ENCODE data around the gene SLC35B2. TPM values are rescaled to one million over a fixed set of nuclear protein-coding genes. Genes with fewer than 3 reads are reported as not detected.

The SLC35B2 gene
- total and polyA plus RNA-seq, 2 donors (not counting 1 experiment from before 2014, with no cell fraction given), result 88.4 to 89.4 TPM

DNA sequence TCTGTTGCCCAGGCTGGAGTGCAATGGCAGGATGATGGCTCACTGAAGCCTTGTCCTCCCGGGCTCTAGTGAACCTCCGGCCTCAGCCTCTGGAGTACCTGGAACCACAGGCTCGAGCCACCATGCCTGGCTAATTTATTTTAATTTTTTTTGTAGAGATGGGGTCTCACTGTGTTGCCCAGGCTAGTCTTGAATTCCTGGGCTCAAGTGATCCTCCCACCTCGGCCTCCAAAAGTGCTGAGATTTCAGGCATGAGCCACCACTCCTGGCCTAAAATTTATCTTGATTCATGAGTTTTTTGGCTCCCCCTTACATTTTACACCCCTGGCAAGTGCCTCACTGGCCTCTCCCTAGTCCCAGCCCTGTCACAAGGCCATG is 36.4 kb downstream of the SLC35B2 start:
- Histone ChIP-seq H4K20me1 (ENCODE audit: control insufficient read depth, extremely low read depth, insufficient read depth, low read length) (no peaks in the 10 kb centered on the region), H3K9me3 (ENCODE audit: control insufficient read depth, insufficient read depth, low read depth, low read length) (no peaks in the 10 kb centered on the region), H3K27ac (ENCODE audit: insufficient read depth, low read length) (no peak overlapping the region), H3K27me3 (ENCODE audit: control insufficient read depth, insufficient read depth, low read length) (no peaks in the 10 kb centered on the region), H3K4me2 (ENCODE audit: extremely low read depth, insufficient read depth, low read length) (no peak overlapping the region), H3K79me2 (ENCODE audit: control insufficient read depth, insufficient read depth, low read length) (peaks cover 4% of the 10 kb centered on the region), H3K36me3 (ENCODE audit: control insufficient read depth, insufficient read depth, low read length) (no peaks in the 10 kb centered on the region), H3K9ac (ENCODE audit: insufficient read depth, low read length) (no peak overlapping the region), H3K4me3 (replicated peaks in 1 of 4; ENCODE audit: control extremely low read depth in 1 of 4, insufficient read depth in 1 of 4, low read depth in 3 of 4, low read length in 4 of 4) (no peak overlapping the region), H2AFZ (ENCODE audit: low read length) (no peak overlapping the region), H3K4me1 (ENCODE audit: control insufficient read depth, extremely low read depth, insufficient read depth, low read length) (peaks cover 24% of the 10 kb centered on the region)
- DNase-seq (ENCODE audit: low read depth in 2 of 2), result no peak
- TF ChIP-seq CTCF (conservative IDR thresholded peaks at IDR 0.05 in 1 of 2, IDR thresholded peaks at IDR 0.05 in 1 of 2; ENCODE audit: low read depth in 1 of 2, low read length in 2 of 2), result no peak
- TF ChIP-seq EZH2 (IDR thresholded peaks at IDR 0.05; ENCODE audit: low read length, missing control alignments), result no peak

DNA sequence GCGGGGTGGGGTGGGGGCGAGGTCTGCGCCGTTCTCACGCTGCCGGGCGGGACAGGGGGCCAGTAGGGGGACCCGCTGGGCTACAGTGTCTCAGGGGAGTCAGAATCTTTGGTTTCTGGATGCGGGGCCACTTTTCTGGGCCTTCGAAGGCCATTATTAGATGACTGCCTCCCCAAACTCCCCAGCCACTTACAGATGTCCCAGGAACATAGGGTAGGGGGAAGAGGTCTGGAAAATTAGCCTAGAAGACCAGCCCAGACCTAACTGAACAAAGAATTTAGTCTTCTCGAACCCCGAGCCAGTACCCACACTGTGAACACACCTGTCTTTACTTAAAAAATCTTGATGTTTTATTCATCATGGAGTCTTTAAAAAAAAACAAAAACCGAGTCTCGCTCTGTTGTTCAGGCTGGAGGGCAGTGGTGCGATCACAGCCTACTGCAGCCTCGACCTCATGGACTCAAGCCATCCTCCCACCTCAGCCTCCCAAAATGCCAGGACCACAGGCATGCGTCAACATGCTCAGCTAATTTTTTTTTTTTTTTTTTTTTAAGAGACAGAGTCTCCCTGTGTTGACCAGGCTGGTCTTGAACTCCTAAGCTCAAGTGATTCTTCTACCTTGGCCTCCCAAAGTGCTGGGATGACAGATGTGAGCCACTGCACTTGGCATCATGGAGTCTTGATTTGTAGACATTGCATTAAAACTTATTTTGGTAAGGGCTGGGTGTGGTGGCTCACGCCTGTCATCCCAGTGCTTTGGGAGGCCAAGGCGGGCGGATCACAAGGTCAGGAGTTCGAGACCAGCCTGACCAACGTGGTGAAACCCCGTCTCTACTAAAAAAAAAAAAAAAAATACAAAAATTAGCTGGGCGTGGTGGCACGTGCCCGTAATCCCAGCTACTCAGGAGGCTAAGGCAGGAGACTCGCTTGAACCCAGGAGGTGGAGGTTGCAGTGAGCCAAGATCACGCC is 37.2 kb downstream of the SLC35B2 start:
- H3K9ac ChIP-seq (ENCODE audit: insufficient read depth, low read length), result no peak overlapping the region
- no peak for TF ChIP-seq EZH2 (IDR thresholded peaks at IDR 0.05; ENCODE audit: low read length, missing control alignments)
- no peak for TF ChIP-seq CTCF (conservative IDR thresholded peaks at IDR 0.05 in 1 of 2, IDR thresholded peaks at IDR 0.05 in 1 of 2; ENCODE audit: low read depth in 1 of 2, low read length in 2 of 2)
- no peaks in the 10 kb centered on the region for H3K27me3 ChIP-seq (ENCODE audit: control insufficient read depth, insufficient read depth, low read length)
- H4K20me1 ChIP-seq (ENCODE audit: control insufficient read depth, extremely low read depth, insufficient read depth, low read length), result no peaks in the 10 kb centered on the region
- H3K36me3 ChIP-seq (ENCODE audit: control insufficient read depth, insufficient read depth, low read length), result no peaks in the 10 kb centered on the region
- peaks cover 4% of the 10 kb centered on the region for H3K79me2 ChIP-seq (ENCODE audit: control insufficient read depth, insufficient read depth, low read length)
- no peak overlapping the region for H2AFZ ChIP-seq (ENCODE audit: low read length)
- peaks cover 24% of the 10 kb centered on the region for H3K4me1 ChIP-seq (ENCODE audit: control insufficient read depth, extremely low read depth, insufficient read depth, low read length)
- no peak overlapping the region for H3K27ac ChIP-seq (ENCODE audit: insufficient read depth, low read length)
- peak overlapping the region in 1 of 4 experiments; percentile 60 for H3K4me3 ChIP-seq (replicated peaks in 1 of 4; ENCODE audit: control extremely low read depth in 1 of 4, insufficient read depth in 1 of 4, low read depth in 3 of 4, low read length in 4 of 4)
- no peaks in the 10 kb centered on the region for H3K9me3 ChIP-seq (ENCODE audit: control insufficient read depth, insufficient read depth, low read depth, low read length)
- DNase-seq (ENCODE audit: low read depth in 2 of 2), result no peak
- peak overlapping the region; percentile 49 for H3K4me2 ChIP-seq (ENCODE audit: extremely low read depth, insufficient read depth, low read length)

- peaks cover 19% of the 10 kb centered on the region for H3K4me1 ChIP-seq (ENCODE audit: control insufficient read depth, extremely low read depth, insufficient read depth, low read length)
- H3K27ac ChIP-seq (ENCODE audit: insufficient read depth, low read length), result peak overlapping the region; percentile 46
- H3K27me3 ChIP-seq (ENCODE audit: control insufficient read depth, insufficient read depth, low read length), result no peaks in the 10 kb centered on the region
- no peaks in the 10 kb centered on the region for H3K36me3 ChIP-seq (ENCODE audit: control insufficient read depth, insufficient read depth, low read length)
- TF ChIP-seq EZH2 (IDR thresholded peaks at IDR 0.05; ENCODE audit: low read length, missing control alignments), result no peak
- no peak for TF ChIP-seq CTCF (conservative IDR thresholded peaks at IDR 0.05 in 1 of 2, IDR thresholded peaks at IDR 0.05 in 1 of 2; ENCODE audit: low read depth in 1 of 2, low read length in 2 of 2)
- DNase-seq (ENCODE audit: low read depth in 2 of 2), result peak; percentile 55 to 63
- peak overlapping the region; percentile 65 for H3K9ac ChIP-seq (ENCODE audit: insufficient read depth, low read length)
- H3K9me3 ChIP-seq (ENCODE audit: control insufficient read depth, insufficient read depth, low read depth, low read length), result no peaks in the 10 kb centered on the region
- H3K4me3 ChIP-seq (replicated peaks in 1 of 4; ENCODE audit: control extremely low read depth in 1 of 4, insufficient read depth in 1 of 4, low read depth in 3 of 4, low read length in 4 of 4), result peak overlapping the region; percentile 41 to 60 (median 44)
- peak overlapping the region; percentile 88 for H2AFZ ChIP-seq (ENCODE audit: low read length)
- H3K4me2 ChIP-seq (ENCODE audit: extremely low read depth, insufficient read depth, low read length), result peak overlapping the region; percentile 88
- no peaks in the 10 kb centered on the region for H3K79me2 ChIP-seq (ENCODE audit: control insufficient read depth, insufficient read depth, low read length)
- H4K20me1 ChIP-seq (ENCODE audit: control insufficient read depth, extremely low read depth, insufficient read depth, low read length), result no peaks in the 10 kb centered on the region
Observed at GRCh38 chr6:44219053-44219814, 38.1 kb downstream of the SLC35B2 start.
